Measurements from ENCODE around the gene GPR162. TPM values are rescaled to one million over a fixed set of nuclear protein-coding genes. Genes with fewer than 3 reads are reported as not detected.
A peak's percentile ranks its signal among the peaks of the same experiment; 100 is the strongest.

Gene GPR162
- total RNA-seq, 1 donor, result 1.4 TPM

GRCh38 chr12:6827437-6827911 is 5.9 kb downstream of the GPR162 start:
- DNase-seq (ENCODE audit: insufficient read length, low spot score, missing footprints), result peak; percentile 100
- Histone ChIP-seq H3K4me3 (ENCODE audit: insufficient read depth, low read length) (peak overlapping the region; percentile 16), H3K27ac (ENCODE audit: low read depth, low read length) (peak overlapping the region; percentile 8), H3K79me2 (ENCODE audit: insufficient read depth, low read length) (peaks cover 40% of the 10 kb centered on the region), H3K9me3 (ENCODE audit: low read depth, low read length) (no peaks in the 10 kb centered on the region), H4K20me1 (ENCODE audit: insufficient read depth, low read length) (peaks cover 5% of the 10 kb centered on the region), H2AFZ (ENCODE audit: low read length) (peak overlapping the region; percentile 4), H3K4me1 (ENCODE audit: insufficient read depth, low read length) (peaks cover 21% of the 10 kb centered on the region), H3K27me3 (ENCODE audit: insufficient read depth, low read length) (peaks cover 7% of the 10 kb centered on the region), H3K36me3 (ENCODE audit: insufficient read depth, low read length) (peaks cover 20% of the 10 kb centered on the region), H3K4me2 (ENCODE audit: insufficient read depth, low read length) (peak overlapping the region; percentile 65)
- no peak for TF ChIP-seq CTCF (IDR thresholded peaks at IDR 0.05; ENCODE audit: extremely low read depth, low read depth, low read length)

GRCh38 chr12:6827982-6828780 is 6.6 kb downstream of the GPR162 start, which contains the start of gene P3H3:
TSS of gene P3H3 (plus strand) at chr12:6828407. CDS start at chr12:6828441, 34 bp downstream.
- Histone ChIP-seq H3K9me3 (ENCODE audit: low read depth, low read length) (no peaks in the 10 kb centered on the region), H3K27me3 (ENCODE audit: insufficient read depth, low read length) (peaks cover under 1% of the 10 kb centered on the region), H3K36me3 (ENCODE audit: insufficient read depth, low read length) (peaks cover 21% of the 10 kb centered on the region), H2AFZ (ENCODE audit: low read length) (peak within 1 kb of the TSS; percentile 86), H3K27ac (ENCODE audit: low read depth, low read length) (peak within 1 kb of the TSS; percentile 91), H4K20me1 (ENCODE audit: insufficient read depth, low read length) (peaks cover 2% of the 10 kb centered on the region), H3K4me2 (ENCODE audit: insufficient read depth, low read length) (peak within 1 kb of the TSS; percentile 91), H3K79me2 (ENCODE audit: insufficient read depth, low read length) (peaks cover 40% of the 10 kb centered on the region), H3K4me1 (ENCODE audit: insufficient read depth, low read length) (peaks cover 21% of the 10 kb centered on the region), H3K4me3 (ENCODE audit: insufficient read depth, low read length) (peak within 1 kb of the TSS; percentile 99)
- peak; percentile 98 for DNase-seq (ENCODE audit: insufficient read length, low spot score, missing footprints)
- TF ChIP-seq CTCF (IDR thresholded peaks at IDR 0.05; ENCODE audit: extremely low read depth, low read depth, low read length), result no peak

- TF ChIP-seq CTCF (IDR thresholded peaks at IDR 0.05; ENCODE audit: extremely low read depth, low read depth, low read length), result no peak
- no peaks in the 10 kb centered on the region for H3K27me3 ChIP-seq (ENCODE audit: insufficient read depth, low read length)
These were observed 7.3 kb downstream of the GPR162 start for GRCh38 chr12:6828781-6829535.

More at GRCh38 chr12:6828781-6829535, 7.3 kb downstream of the GPR162 start:
- H3K9me3 ChIP-seq (ENCODE audit: low read depth, low read length), result no peaks in the 10 kb centered on the region
- H3K27ac ChIP-seq (ENCODE audit: low read depth, low read length), result peak overlapping the region; percentile 91
- H2AFZ ChIP-seq (ENCODE audit: low read length), result peak overlapping the region; percentile 86
- H3K4me1 ChIP-seq (ENCODE audit: insufficient read depth, low read length), result peaks cover 21% of the 10 kb centered on the region
- peaks cover 7% of the 10 kb centered on the region for H4K20me1 ChIP-seq (ENCODE audit: insufficient read depth, low read length)
- H3K79me2 ChIP-seq (ENCODE audit: insufficient read depth, low read length), result peaks cover 45% of the 10 kb centered on the region
- peak overlapping the region; percentile 91 for H3K4me2 ChIP-seq (ENCODE audit: insufficient read depth, low read length)
- H3K4me3 ChIP-seq (ENCODE audit: insufficient read depth, low read length), result peak overlapping the region; percentile 99
- peak; percentile 97 for DNase-seq (ENCODE audit: insufficient read length, low spot score, missing footprints)
- peaks cover 28% of the 10 kb centered on the region for H3K36me3 ChIP-seq (ENCODE audit: insufficient read depth, low read length)
